GM18951 (cell line): ENCODE measurements around the gene ACSBG1.

Experiments used
- POLR2A ChIP-seq: IDR thresholded peaks from 4 replicates; pipeline ENCODE4 v1.6.1; 2011; ENCODE audit warnings: mild to moderate bottlenecking; ENCODE audit not compliant: insufficient read length, insufficient read depth; ENCODE audit errors: extremely low read depth
- in situ Hi-C: fragments of 300-500 bp; cut with MboI; formaldehyde crosslinking; loops from one replicate; pipeline ENCODE4 v1.12.0; 2022; ENCODE audit warnings: low sequenced_read_pairs, mixed read lengths, inconsistent platforms; ENCODE audit not compliant: unreplicated experiment

Gene ACSBG1

DNA sequence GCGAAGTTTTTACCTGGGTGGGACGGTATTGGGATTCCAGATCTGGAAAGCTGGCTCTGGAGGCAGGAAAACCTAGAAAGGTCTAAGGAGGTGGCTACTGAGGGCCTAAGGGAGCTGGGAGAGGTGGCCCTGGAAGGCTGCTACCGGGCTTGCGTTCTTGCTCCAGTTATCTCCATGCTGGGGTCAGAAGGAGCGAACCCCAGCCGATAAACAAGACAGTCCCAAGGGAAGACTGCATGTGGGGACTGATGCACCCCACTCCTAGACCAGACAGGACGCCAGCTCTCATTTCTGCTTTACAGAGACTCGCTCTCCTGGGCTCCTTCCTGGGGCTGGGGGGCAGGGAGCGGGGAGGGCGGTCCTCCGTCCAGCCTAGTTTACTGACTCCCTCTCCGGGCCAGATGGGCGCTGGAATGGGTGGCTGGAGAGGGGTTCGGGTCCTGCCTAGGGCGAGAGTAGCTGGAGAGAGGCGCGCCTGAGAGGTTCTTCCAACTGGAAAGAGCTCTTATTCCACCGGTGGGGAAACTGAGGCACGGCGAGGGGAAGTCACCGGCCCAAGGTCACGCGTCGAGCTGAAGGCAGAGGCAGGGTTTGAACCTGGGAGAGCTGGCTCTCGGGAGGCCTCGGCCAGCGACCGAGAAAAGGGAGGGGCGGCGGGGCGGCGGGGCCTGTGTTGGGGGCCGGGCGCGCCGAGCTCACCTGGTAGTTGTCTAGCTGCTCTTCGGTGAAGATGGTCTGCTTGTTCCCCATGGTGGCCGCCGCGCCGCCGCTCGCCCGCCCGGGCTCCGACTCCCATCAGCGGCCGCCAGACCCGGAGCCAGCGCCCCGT is 103.7 kb downstream of the ACSBG1 start:
- TF ChIP-seq POLR2A: no peak
- in situ Hi-C loops: no loop called here

DNA sequence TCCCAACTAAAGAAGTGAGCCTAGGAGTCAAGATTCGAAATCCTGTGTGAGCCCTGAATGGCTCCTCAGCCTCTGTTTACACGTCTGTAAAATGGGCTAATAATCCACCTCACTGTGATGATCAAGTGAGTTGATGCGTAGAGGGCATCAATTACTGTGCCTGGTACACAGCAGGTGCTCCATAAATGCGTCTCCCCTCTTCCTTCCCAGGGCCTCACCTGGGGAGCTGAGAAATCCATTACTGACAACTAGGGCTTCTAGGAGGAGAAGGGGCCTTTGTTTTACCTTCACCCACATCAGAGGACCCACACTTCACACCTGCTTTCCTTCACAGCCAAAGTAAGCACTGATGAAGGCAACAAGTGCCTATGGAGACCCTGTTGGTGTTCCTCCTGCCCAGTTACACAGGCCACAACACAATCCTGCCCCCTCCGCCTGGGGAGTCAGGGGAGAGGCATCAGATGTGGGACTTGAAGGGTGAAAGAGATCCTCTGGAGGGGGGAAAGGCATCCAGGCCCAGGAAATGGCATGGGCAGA is 104.5 kb downstream of the ACSBG1 start:
- in situ Hi-C loops: no loop called here
- no peak for TF ChIP-seq POLR2A

DNA sequence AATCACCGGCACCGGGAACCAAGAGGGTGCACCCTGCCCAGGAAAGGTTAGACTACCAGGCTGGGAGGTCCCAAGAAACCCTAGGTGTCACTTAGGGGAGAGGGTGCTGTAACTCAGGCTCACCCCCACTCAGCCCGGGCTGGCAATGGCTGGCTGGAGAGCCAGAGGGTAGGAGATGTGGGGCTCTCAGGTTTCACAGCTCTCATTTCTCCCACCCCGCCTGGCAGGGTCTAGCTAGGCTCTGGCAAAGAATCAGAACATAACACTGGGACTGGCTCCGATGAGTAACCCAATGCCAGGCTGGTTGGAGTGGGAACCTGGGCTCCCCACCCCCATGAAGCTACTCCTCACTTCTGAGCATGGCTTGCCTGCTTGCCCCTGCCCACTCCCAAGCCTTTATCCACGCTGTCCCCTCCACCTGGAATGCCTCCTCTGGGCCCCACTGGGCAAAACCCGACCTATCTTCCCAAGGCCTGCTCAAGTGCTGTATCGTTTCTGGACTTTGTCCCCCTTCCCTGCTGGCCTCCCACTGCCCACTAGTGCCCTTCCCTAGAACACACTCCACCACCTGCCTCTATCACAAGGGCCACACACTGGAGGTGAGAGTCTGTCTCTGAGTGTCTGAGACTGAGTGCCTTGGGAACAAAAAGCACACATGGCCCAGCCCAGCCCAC is 105.2 kb downstream of the ACSBG1 start:
- in situ Hi-C loops: no loop called here
- TF ChIP-seq POLR2A: no peak

DNA sequence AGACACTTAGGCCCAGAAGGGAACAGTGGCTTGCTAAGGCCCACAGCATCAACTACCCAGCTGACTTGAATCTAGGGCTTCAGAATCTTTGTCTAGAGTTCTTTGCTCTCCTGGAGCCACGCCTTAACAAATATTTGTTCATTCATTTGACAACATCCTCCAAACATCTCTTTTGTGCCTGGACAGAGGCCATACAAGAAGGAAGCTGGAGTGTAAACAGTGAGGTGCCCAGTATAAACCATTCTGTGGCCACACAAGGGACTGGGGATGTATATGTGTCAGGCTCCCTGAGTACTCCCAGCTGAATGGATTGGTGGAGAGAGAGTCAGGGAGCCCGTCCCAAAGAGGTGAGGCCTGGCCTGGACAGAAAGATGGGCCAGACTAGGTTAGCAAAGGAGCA is 106.5 kb downstream of the ACSBG1 start:
- in situ Hi-C loops: no loop called here
- no peak for TF ChIP-seq POLR2A

DNA sequence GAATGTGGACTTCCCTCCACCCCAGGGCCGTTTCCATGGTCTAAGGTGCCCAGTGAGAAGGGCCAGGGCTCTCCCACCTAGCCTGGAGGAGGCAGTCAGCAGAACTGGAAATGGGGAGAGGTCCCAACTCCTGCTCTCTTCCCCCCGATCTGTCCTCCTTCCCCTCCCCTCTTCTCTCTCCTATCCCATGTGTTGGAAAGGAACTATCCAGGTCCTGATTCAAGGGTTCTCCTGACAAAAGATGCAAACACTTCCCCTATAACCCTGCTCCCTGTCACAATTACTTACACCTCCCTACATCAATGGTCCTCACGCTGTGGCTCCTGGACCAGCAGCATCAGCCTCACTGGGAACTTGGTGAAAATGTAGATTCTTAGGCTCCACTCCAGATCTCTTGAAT is 109.1 kb downstream of the ACSBG1 start:
- in situ Hi-C loops: no loop called here

DNA sequence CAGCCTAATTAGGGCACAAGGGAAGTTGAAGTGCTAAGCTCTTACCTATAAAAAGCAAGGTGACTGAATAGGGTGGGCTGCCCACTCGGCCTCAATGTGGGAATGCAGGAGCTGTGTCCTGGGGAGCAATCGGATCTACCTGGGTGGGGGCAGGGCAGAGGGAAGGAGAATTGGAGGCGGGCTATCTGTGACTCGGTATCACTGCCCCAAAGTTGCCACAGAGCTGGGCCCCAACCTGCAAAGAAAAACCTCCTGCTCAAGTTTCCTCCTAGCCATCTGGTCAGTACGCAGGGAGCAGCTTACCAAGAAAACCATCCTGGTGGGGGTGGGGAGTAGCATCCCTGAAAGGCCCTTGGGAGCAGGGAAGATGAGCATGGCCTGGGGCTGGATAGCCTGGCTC is 113.8 kb downstream of the ACSBG1 start:
- no peak for TF ChIP-seq POLR2A
- in situ Hi-C loops: no loop called here

More for the DNA sequence above, 109.1 kb downstream of the ACSBG1 start:
- no peak for TF ChIP-seq POLR2A
